ENCODE data around the gene ASPDH.

ASPDH gene

GRCh38 chr19:50494186-50495019 is 19.3 kb downstream of the ASPDH start:
- no peak for DNase-seq

GRCh38 chr19:50493171-50493570 is 20.5 kb downstream of the ASPDH start:
- DNase-seq = no peak

- no peak for DNase-seq
Observed at GRCh38 chr19:50492303-50493052, 21.2 kb downstream of the ASPDH start.

- DNase-seq = peak; percentile 82
Observed at GRCh38 chr19:50490991-50491472, 22.7 kb downstream of the ASPDH start.

GRCh38 chr19:50490411-50490811 is 23.3 kb downstream of the ASPDH start:
- DNase-seq = no peak

- no peak for DNase-seq
Observed at GRCh38 chr19:50489461-50490011, 24.2 kb downstream of the ASPDH start.

- DNase-seq = no peak
Observed at GRCh38 chr19:50488389-50489194, 25.1 kb downstream of the ASPDH start.

GRCh38 chr19:50486823-50487515 is 26.7 kb downstream of the ASPDH start:
- no peak for DNase-seq

- no peak for DNase-seq
Observed at GRCh38 chr19:50485284-50485955, 28.3 kb downstream of the ASPDH start.

- DNase-seq = no peak
Observed at GRCh38 chr19:50482916-50483315, 30.8 kb downstream of the ASPDH start.

GRCh38 chr19:50482271-50482855 is 31.4 kb downstream of the ASPDH start:
- DNase-seq = no peak

GRCh38 chr19:50481351-50482149 is 32.2 kb downstream of the ASPDH start:
- no peak for DNase-seq

- DNase-seq = no peak
Observed at GRCh38 chr19:50480281-50481111, 33.2 kb downstream of the ASPDH start.

GRCh38 chr19:50479761-50480251 is 33.9 kb downstream of the ASPDH start:
- no peak for DNase-seq

GRCh38 chr19:50478901-50479715 is 34.6 kb downstream of the ASPDH start:
- DNase-seq = no peak

GRCh38 chr19:50477751-50478515 is 35.8 kb downstream of the ASPDH start:
- DNase-seq = no peak

- DNase-seq = no peak
Observed at GRCh38 chr19:50476907-50477238, 36.8 kb downstream of the ASPDH start.
